Kidney tubule cell (primary cell): ENCODE measurements around the gene CLNK.

Experiments
- DNase-seq: peaks from one replicate; pipeline ENCODE4 v3.0.0-alpha.2; 2018; ENCODE audit warnings: low spot score

Gene CLNK

GRCh38 chr4:10608501-10609219 is 75.9 kb downstream of the CLNK start:
- no peak for DNase-seq

GRCh38 chr4:10607206-10607605 is 77.4 kb downstream of the CLNK start:
- no peak for DNase-seq

GRCh38 chr4:10606483-10607155 is 77.9 kb downstream of the CLNK start:
- no peak for DNase-seq

GRCh38 chr4:10605746-10606482 is 78.7 kb downstream of the CLNK start:
- peak; percentile 89 for DNase-seq

GRCh38 chr4:10605031-10605430 is 79.5 kb downstream of the CLNK start:
- DNase-seq = no peak

GRCh38 chr4:10599574-10599973 is 85.0 kb downstream of the CLNK start:
- peak; percentile 35 for DNase-seq

- no peak for DNase-seq
Measured at GRCh38 chr4:10598829-10599228, 85.7 kb downstream of the CLNK start.

GRCh38 chr4:10596586-10597290 is 87.8 kb downstream of the CLNK start:
- no peak for DNase-seq

- DNase-seq = no peak
Measured at GRCh38 chr4:10593130-10593529, 91.4 kb downstream of the CLNK start.

GRCh38 chr4:10590896-10591295 is 93.7 kb downstream of the CLNK start:
- DNase-seq = peak; percentile 36

- no peak for DNase-seq
Measured at GRCh38 chr4:10589799-10590198, 94.8 kb downstream of the CLNK start.

GRCh38 chr4:10589321-10589720 is 95.2 kb downstream of the CLNK start:
- no peak for DNase-seq

- no peak for DNase-seq
Measured at GRCh38 chr4:10587697-10588096, 96.9 kb downstream of the CLNK start.

- DNase-seq = no peak
Measured at GRCh38 chr4:10587296-10587695, 97.3 kb downstream of the CLNK start.

GRCh38 chr4:10584042-10584441 is 100.5 kb downstream of the CLNK start:
- peak; percentile 90 for DNase-seq

- no peak for DNase-seq
Measured at GRCh38 chr4:10582951-10583350, 101.6 kb downstream of the CLNK start.

GRCh38 chr4:10582059-10582686 is 102.4 kb downstream of the CLNK start:
- DNase-seq = peak; percentile 60

GRCh38 chr4:10581022-10581421 is 103.5 kb downstream of the CLNK start:
- DNase-seq = no peak

- no peak for DNase-seq
Measured at GRCh38 chr4:10579648-10580047, 104.9 kb downstream of the CLNK start.

GRCh38 chr4:10577508-10578426 is 106.8 kb downstream of the CLNK start:
- no peak for DNase-seq

GRCh38 chr4:10577018-10577417 is 107.5 kb downstream of the CLNK start:
- DNase-seq = no peak
